ENCODE measurements around the gene WWC2.

GRCh38 chr4:183344523-183345255 is 245.6 kb downstream of the WWC2 start:
- no peak for TF ChIP-seq POLR2A (IDR thresholded peaks at IDR 0.05)
- no peak for TF ChIP-seq CTCF (IDR thresholded peaks at IDR 0.05)

All from esophagus squamous epithelium (tissue), 4 donors.